GM23338 (cell line): ENCODE measurements around the gene CUL7. TPM values are rescaled to one million over a fixed set of nuclear protein-coding genes. Genes with fewer than 3 reads are reported as not detected.
A peak's percentile ranks its signal among the peaks of the same experiment; 100 is the strongest.

ENCODE experiments used
- ATAC-seq: fragments of 200-7000 bp; cut with Tn5 transposase; 3 replicates; pipeline ENCODE4 v1.9.1; 2020
- DNase-seq: peaks from one replicate; pipeline ENCODE4 v3.0.0-alpha.2; 2015; ENCODE audit warnings: low spot score
- H2AFZ ChIP-seq: fragments of 200-600 bp; sonication (generic); 2 replicates; pipeline ENCODE4 v1.8.0; 2016; ENCODE audit warnings: antibody characterized with exemption, mild to moderate bottlenecking, moderate library complexity
- H3F3A ChIP-seq: fragments of 200-600 bp; sonication (generic); replicated peaks from 2 replicates; pipeline ENCODE4 v1.8.0; 2017; ENCODE audit warnings: antibody characterized with exemption, mixed run types, low read depth
- H3K27ac ChIP-seq: fragments of 200-600 bp; sonication (generic); 2 replicates; pipeline ENCODE4 v1.6.1; 2016; ENCODE audit warnings: low read depth
- H3K27me3 ChIP-seq: fragments of 200-600 bp; sonication (generic); 2 replicates; pipeline ENCODE4 v1.8.0; 2016; ENCODE audit warnings: mild to moderate bottlenecking, mixed run types, moderate library complexity; ENCODE audit not compliant: insufficient read depth
- H3K36me3 ChIP-seq: fragments of 200-600 bp; sonication (generic); 2 replicates; pipeline ENCODE4 v1.8.0; 2016; ENCODE audit warnings: mild to moderate bottlenecking; ENCODE audit not compliant: insufficient read depth
- H3K4me1 ChIP-seq: fragments of 200-600 bp; sonication (generic); 2 replicates; pipeline ENCODE4 v1.8.0; 2016; ENCODE audit warnings: mild to moderate bottlenecking, moderate library complexity; ENCODE audit not compliant: insufficient read depth
- H3K4me2 ChIP-seq: fragments of 200-600 bp; sonication (generic); 2 replicates; pipeline ENCODE4 v1.7.1; 2017; ENCODE audit warnings: mixed run types
- H3K4me3 ChIP-seq: fragments of 200-600 bp; sonication (generic); 2 replicates; pipeline ENCODE4 v1.6.1; 2016; ENCODE audit warnings: mixed run types
- H3K79me2 ChIP-seq: fragments of 200-600 bp; sonication (generic); replicated peaks from 2 replicates; pipeline ENCODE4 v1.8.0; 2017; ENCODE audit warnings: mild to moderate bottlenecking; ENCODE audit not compliant: insufficient read depth
- H3K9me2 ChIP-seq: fragments of 200-600 bp; sonication (generic); 2 replicates; pipeline ENCODE4 v1.8.0; 2017; ENCODE audit not compliant: insufficient read depth
- H4K20me1 ChIP-seq: fragments of 200-600 bp; sonication (generic); replicated peaks from 2 replicates; pipeline ENCODE4 v1.8.0; 2017; ENCODE audit warnings: mild to moderate bottlenecking; ENCODE audit not compliant: insufficient read depth
- H3K27ac Mint-ChIP-seq: 2 replicates; pipeline ENCODE4 v1.8.0; 2020; ENCODE audit warnings: inconsistent platforms, mild to moderate bottlenecking, moderate library complexity, mixed read lengths
- H3K27me3 Mint-ChIP-seq: 3 replicates; pipeline ENCODE4 v1.8.0; 2022; ENCODE audit warnings: low read depth, mild to moderate bottlenecking, moderate library complexity, mixed read lengths, inconsistent platforms; ENCODE audit not compliant: insufficient read depth, poor library complexity
- H3K36me3 Mint-ChIP-seq: 3 replicates; pipeline ENCODE4 v1.8.0; 2021; ENCODE audit warnings: low read depth, mild to moderate bottlenecking, inconsistent platforms, moderate library complexity, mixed read lengths
- H3K4me1 Mint-ChIP-seq: 3 replicates; pipeline ENCODE4 v1.8.0; 2020; ENCODE audit warnings: mild to moderate bottlenecking, inconsistent platforms, mixed read lengths
- H3K4me3 Mint-ChIP-seq: 3 replicates; pipeline ENCODE4 v1.8.0; 2021; ENCODE audit warnings: moderate library complexity, mild to moderate bottlenecking, inconsistent platforms, mixed read lengths
- H3K9me3 Mint-ChIP-seq: 3 replicates; pipeline ENCODE4 v1.8.0; 2020; ENCODE audit warnings: moderate library complexity, mild to moderate bottlenecking, inconsistent platforms, mixed read lengths
- CREB1 ChIP-seq: fragments of 250-450 bp; sonication (Bioruptor Pico); IDR thresholded peaks from 2 replicates; pipeline ENCODE4 v1.5.0; 2020; ENCODE audit warnings: low read depth, mild to moderate bottlenecking, moderate library complexity
- CTCF ChIP-seq, 2 experiments: fragments of 200-600 bp in 1 of 2; sonication (generic) in 1 of 2; conservative IDR thresholded peaks; 2 replicates each; pipeline versions ENCODE4 v1.5.1 to v1.6.1; 2016 to 2017; ENCODE audit warnings: antibody characterized with exemption in 2 of 2, low read depth in 2 of 2, mild to moderate bottlenecking in 2 of 2, moderate library complexity in 1 of 2
- ETS1 ChIP-seq: IDR thresholded peaks from 2 replicates; pipeline ENCODE4 v1.6.1; 2016; ENCODE audit warnings: antibody characterized with exemption
- EZH2 ChIP-seq: fragments of 200-600 bp; sonication (generic); IDR thresholded peaks from one replicate; pipeline ENCODE4 v1.8.0; 2017; ENCODE audit warnings: antibody characterized with exemption, mild to moderate bottlenecking, low read depth; ENCODE audit not compliant: unreplicated experiment
- EZH2phosphoT487 ChIP-seq: fragments of 200-600 bp; sonication (generic); IDR thresholded peaks from one replicate; pipeline ENCODE4 v1.8.1; 2018; ENCODE audit warnings: antibody characterized with exemption; ENCODE audit not compliant: unreplicated experiment
- JUNB ChIP-seq: IDR thresholded peaks from one replicate; pipeline ENCODE4 v1.6.1; 2016; ENCODE audit warnings: antibody characterized with exemption; ENCODE audit not compliant: unreplicated experiment
- NANOG ChIP-seq: IDR thresholded peaks from 2 replicates; pipeline ENCODE4 v1.6.1; 2016; ENCODE audit warnings: antibody characterized with exemption, borderline replicate concordance
- POLR2AphosphoS5 ChIP-seq: IDR thresholded peaks from 2 replicates; pipeline ENCODE4 v1.6.1; 2016; ENCODE audit warnings: antibody characterized with exemption, low read depth
- ZNF331 ChIP-seq: fragments of 250-450 bp; sonication (Bioruptor Pico); IDR thresholded peaks from 2 replicates; pipeline ENCODE4 v1.5.0; 2020; ENCODE audit warnings: low read depth, mild to moderate bottlenecking, moderate library complexity
- polyA plus RNA-seq: library from polyadenylated mRNA; unstranded; fragments of >200 nt; fragmentation: Nextera tagmentation; extraction: Ambion mirVana; gene quantifications from 2 replicates; pipeline ENCODE4 v1.2.1, GENCODE V29; 2016
- total RNA-seq: library from RNA; depleted of rRNA; stranded (reverse); fragments of >200 nt; shearing (Covaris generic); gene quantifications from 2 replicates; pipeline ENCODE4 v1.2.3, GENCODE V29; 2014
- TF ChIP-seq, protein P1 (sequence below): fragments of 250-450 bp; sonication (Bioruptor Pico); IDR thresholded peaks from 2 replicates; pipeline ENCODE4 v1.5.0; 2020; ENCODE audit warnings: mild to moderate bottlenecking, moderate library complexity

The CUL7 gene
- total and polyA plus RNA-seq, 2 experiments from 2014 or later, result 3.4 to 13.2 TPM

DNA sequence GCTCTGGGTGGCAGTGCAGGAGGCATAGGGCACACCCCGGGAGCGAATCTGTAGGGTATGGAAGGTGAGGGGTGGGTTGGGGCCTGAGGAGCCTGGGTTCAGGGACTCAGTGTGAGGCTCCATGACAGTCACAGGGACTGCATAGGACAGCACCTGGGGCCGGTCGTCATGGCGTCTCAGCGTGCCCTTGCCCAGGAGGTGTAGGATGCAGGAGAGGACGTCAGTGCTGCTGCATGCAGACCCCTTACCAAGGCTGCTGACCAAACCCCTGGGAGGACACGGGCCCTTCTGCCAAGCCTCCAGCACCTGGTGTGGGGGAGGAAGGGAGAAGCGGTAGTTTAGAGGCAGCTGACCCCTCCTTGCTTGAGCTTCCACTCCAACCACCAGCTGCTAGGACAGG is 15.9 kb downstream of the CUL7 start:
- Histone ChIP-seq H3K9me2 (no peaks in the 10 kb centered on the region), H3F3A (0 out of 2 replicates have a peak, but pooled peaks cover 6% of the 10 kb centered on the region), H3K36me3 (0 out of 2 replicates have a peak, but pooled peaks cover 3% of the 10 kb centered on the region), H2AFZ (no peak overlapping the region), H3K27ac (no peak overlapping the region), H3K4me3 (no peak overlapping the region), H3K79me2 (no peaks in the 10 kb centered on the region), H3K27me3 (no peaks in the 10 kb centered on the region), H3K4me1 (no peaks in the 10 kb centered on the region), H4K20me1 (peaks cover 6% of the 10 kb centered on the region; the same call in 1 of the 2 replicates), H3K4me2 (no peak overlapping the region)
- no peak for DNase-seq
- no peak for ATAC-seq
- Mint-ChIP-seq H3K4me1 (no peaks in the 10 kb centered on the region), H3K27ac (no peak overlapping the region), H3K4me3 (no peak overlapping the region), H3K27me3 (peaks cover 3% of the 10 kb centered on the region), H3K9me3 (no peaks in the 10 kb centered on the region), H3K36me3 (peaks cover 52% of the 10 kb centered on the region)
- TF ChIP-seq, protein P1, sequence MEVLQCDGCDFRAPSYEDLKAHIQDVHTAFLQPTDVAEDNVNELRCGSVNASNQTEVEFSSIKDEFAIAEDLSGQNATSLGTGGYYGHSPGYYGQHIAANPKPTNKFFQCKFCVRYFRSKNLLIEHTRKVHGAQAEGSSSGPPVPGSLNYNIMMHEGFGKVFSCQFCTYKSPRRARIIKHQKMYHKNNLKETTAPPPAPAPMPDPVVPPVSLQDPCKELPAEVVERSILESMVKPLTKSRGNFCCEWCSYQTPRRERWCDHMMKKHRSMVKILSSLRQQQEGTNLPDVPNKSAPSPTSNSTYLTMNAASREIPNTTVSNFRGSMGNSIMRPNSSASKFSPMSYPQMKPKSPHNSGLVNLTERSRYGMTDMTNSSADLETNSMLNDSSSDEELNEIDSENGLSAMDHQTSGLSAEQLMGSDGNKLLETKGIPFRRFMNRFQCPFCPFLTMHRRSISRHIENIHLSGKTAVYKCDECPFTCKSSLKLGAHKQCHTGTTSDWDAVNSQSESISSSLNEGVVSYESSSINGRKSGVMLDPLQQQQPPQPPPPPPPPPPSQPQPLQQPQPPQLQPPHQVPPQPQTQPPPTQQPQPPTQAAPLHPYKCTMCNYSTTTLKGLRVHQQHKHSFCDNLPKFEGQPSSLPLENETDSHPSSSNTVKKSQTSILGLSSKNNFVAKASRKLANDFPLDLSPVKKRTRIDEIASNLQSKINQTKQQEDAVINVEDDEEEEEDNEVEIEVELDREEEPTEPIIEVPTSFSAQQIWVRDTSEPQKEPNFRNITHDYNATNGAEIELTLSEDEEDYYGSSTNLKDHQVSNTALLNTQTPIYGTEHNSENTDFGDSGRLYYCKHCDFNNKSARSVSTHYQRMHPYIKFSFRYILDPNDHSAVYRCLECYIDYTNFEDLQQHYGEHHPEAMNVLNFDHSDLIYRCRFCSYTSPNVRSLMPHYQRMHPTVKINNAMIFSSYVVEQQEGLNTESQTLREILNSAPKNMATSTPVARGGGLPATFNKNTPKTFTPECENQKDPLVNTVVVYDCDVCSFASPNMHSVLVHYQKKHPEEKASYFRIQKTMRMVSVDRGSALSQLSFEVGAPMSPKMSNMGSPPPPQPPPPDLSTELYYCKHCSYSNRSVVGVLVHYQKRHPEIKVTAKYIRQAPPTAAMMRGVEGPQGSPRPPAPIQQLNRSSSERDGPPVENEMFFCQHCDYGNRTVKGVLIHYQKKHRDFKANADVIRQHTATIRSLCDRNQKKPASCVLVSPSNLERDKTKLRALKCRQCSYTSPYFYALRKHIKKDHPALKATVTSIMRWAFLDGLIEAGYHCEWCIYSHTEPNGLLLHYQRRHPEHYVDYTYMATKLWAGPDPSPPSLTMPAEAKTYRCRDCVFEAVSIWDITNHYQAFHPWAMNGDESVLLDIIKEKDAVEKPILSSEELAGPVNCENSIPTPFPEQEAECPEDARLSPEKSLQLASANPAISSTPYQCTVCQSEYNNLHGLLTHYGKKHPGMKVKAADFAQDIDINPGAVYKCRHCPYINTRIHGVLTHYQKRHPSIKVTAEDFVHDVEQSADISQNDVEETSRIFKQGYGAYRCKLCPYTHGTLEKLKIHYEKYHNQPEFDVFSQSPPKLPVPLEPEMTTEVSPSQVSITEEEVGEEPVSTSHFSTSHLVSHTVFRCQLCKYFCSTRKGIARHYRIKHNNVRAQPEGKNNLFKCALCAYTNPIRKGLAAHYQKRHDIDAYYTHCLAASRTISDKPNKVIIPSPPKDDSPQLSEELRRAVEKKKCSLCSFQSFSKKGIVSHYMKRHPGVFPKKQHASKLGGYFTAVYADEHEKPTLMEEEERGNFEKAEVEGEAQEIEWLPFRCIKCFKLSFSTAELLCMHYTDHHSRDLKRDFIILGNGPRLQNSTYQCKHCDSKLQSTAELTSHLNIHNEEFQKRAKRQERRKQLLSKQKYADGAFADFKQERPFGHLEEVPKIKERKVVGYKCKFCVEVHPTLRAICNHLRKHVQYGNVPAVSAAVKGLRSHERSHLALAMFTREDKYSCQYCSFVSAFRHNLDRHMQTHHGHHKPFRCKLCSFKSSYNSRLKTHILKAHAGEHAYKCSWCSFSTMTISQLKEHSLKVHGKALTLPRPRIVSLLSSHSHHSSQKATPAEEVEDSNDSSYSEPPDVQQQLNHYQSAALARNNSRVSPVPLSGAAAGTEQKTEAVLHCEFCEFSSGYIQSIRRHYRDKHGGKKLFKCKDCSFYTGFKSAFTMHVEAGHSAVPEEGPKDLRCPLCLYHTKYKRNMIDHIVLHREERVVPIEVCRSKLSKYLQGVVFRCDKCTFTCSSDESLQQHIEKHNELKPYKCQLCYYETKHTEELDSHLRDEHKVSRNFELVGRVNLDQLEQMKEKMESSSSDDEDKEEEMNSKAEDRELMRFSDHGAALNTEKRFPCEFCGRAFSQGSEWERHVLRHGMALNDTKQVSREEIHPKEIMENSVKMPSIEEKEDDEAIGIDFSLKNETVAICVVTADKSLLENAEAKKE, result no peak
- TF ChIP-seq POLR2AphosphoS5, result no peak
- TF ChIP-seq NANOG, result no peak
- no peak for TF ChIP-seq EZH2phosphoT487
- no peak for TF ChIP-seq ZNF331 (CRISPR knock-in tag)
- TF ChIP-seq CREB1 (CRISPR knock-in tag), result no peak

DNA sequence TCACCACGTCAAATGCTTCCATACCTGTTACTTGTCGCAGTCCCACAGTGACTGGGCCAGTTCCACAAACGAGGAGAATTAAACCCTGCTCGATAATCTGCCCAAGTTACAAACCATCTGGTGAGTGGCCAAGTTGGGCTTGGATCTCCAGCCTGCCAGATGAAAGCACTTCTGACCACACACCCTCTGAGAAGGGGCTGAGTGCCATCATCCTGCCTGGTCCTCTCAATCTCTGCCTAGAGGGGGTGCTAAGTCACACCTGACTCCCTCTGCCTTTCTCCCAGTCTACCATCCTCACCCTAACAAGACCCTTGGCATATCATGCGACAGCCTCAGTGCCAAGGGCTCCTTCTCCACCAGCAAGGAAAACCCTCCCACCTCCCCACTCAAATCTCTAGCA is 16.5 kb downstream of the CUL7 start:
- H3K4me2 ChIP-seq, result no peak overlapping the region
- H3K9me2 ChIP-seq, result no peaks in the 10 kb centered on the region
- Mint-ChIP-seq H3K4me1 (no peaks in the 10 kb centered on the region), H3K4me3 (no peak overlapping the region), H3K27ac (no peak overlapping the region), H3K36me3 (peaks cover 51% of the 10 kb centered on the region), H3K27me3 (peaks cover 3% of the 10 kb centered on the region), H3K9me3 (no peaks in the 10 kb centered on the region)
- no peaks in the 10 kb centered on the region for H3K27me3 ChIP-seq
- no peak overlapping the region for H2AFZ ChIP-seq
- ATAC-seq, result no peak; the same call in 2 of the 3 replicates
- DNase-seq, result no peak
- H3K4me1 ChIP-seq, result no peaks in the 10 kb centered on the region
- TF ChIP-seq JUNB, result no peak
- TF ChIP-seq CTCF (conservative IDR thresholded peaks at IDR 0.05; ENCODE audit: low read depth in 2 of 2), result peak in 1 of 2 experiments; percentile 27; a peak in 1 of 4 replicates
- TF ChIP-seq EZH2, result no peak
- TF ChIP-seq NANOG, result no peak
- no peak for TF ChIP-seq ETS1
- no peak overlapping the region for H3K27ac ChIP-seq
- H3K36me3 ChIP-seq, result 0 out of 2 replicates have a peak, but pooled peaks cover 3% of the 10 kb centered on the region
- H3F3A ChIP-seq, result 0 out of 2 replicates have a peak, but pooled peaks cover 8% of the 10 kb centered on the region
- H4K20me1 ChIP-seq, result peaks cover 6% of the 10 kb centered on the region; the same call in 1 of the 2 replicates
- H3K4me3 ChIP-seq, result no peak overlapping the region
- H3K79me2 ChIP-seq, result no peaks in the 10 kb centered on the region
